ENCODE measurements around the gene RBPJ.

RBPJ gene

GRCh38 chr4:26300314-26301307 is 20.2 kb upstream of the RBPJ start:
- DNase-seq (ENCODE audit: low read depth) = no peak
- no peak for TF ChIP-seq CTCF (IDR thresholded peaks at IDR 0.05; ENCODE audit: low read length, missing control alignments)
- H3K4me3 ChIP-seq (replicated peaks; ENCODE audit: low read depth, low read length) = no peak overlapping the region

- no peak for TF ChIP-seq CTCF (IDR thresholded peaks at IDR 0.05; ENCODE audit: low read length, missing control alignments)
- no peak overlapping the region for H3K4me3 ChIP-seq (replicated peaks; ENCODE audit: low read depth, low read length)
- DNase-seq (ENCODE audit: low read depth) = no peak
These were observed 18.5 kb upstream of the RBPJ start for GRCh38 chr4:26302031-26302899.

- no peak overlapping the region for H3K4me3 ChIP-seq (replicated peaks; ENCODE audit: low read depth, low read length)
- no peak for DNase-seq (ENCODE audit: low read depth)
- TF ChIP-seq CTCF (IDR thresholded peaks at IDR 0.05; ENCODE audit: low read length, missing control alignments) = no peak
These were observed 17.8 kb upstream of the RBPJ start for GRCh38 chr4:26303008-26303407.

- H3K4me3 ChIP-seq (replicated peaks; ENCODE audit: low read depth, low read length) = no peak overlapping the region
- no peak for TF ChIP-seq CTCF (IDR thresholded peaks at IDR 0.05; ENCODE audit: low read length, missing control alignments)
- no peak for DNase-seq (ENCODE audit: low read depth)
These were observed 13.6 kb upstream of the RBPJ start for GRCh38 chr4:26307037-26307800.

- DNase-seq (ENCODE audit: low read depth) = no peak
- TF ChIP-seq CTCF (IDR thresholded peaks at IDR 0.05; ENCODE audit: low read length, missing control alignments) = no peak
- no peak overlapping the region for H3K4me3 ChIP-seq (replicated peaks; ENCODE audit: low read depth, low read length)
These were observed 12.2 kb upstream of the RBPJ start for GRCh38 chr4:26308568-26308967.

- no peak overlapping the region for H3K4me3 ChIP-seq (replicated peaks; ENCODE audit: low read depth, low read length)
- TF ChIP-seq CTCF (IDR thresholded peaks at IDR 0.05; ENCODE audit: low read length, missing control alignments) = no peak
- no peak for DNase-seq (ENCODE audit: low read depth)
These were observed 10.6 kb upstream of the RBPJ start for GRCh38 chr4:26310264-26310663.

Measured in fibroblast of pulmonary artery (primary cell).